Activated CD4-positive, alpha-beta T cell treated with anti-CD3 and anti-CD28 coated beads for 36 hours (primary cell): Measurements from ENCODE around the gene SLC31A1. TPM values are rescaled to one million over a fixed set of nuclear protein-coding genes. Genes with fewer than 3 reads are reported as not detected.
A peak's percentile ranks its signal among the peaks of the same experiment; 100 is the strongest.

Experiments
- ATAC-seq: fragments of 200-7000 bp; cut with Tn5 transposase; one replicate; pipeline ENCODE4 v1.10.0; 2021; ENCODE audit warnings: mild to moderate bottlenecking, moderate library complexity
- CTCF ChIA-PET: fragments of 350-600 bp; sonication (Branson Sonifier 250); formaldehyde crosslinking; loops from one replicate; lab custom pipeline; 2021; ENCODE audit warnings: antibody characterized with exemption; lab: Charles Lee
- POLR2A ChIA-PET: fragments of 350-600 bp; sonication (Branson Sonifier 250); formaldehyde crosslinking; loops from one replicate; lab custom pipeline; 2021; ENCODE audit warnings: antibody characterized with exemption, inconsistent platforms; lab: Charles Lee
- DNase-seq: peaks from one replicate; pipeline ENCODE4 v3.0.0-alpha.2; 2020
- H3K27ac Mint-ChIP-seq: one replicate; pipeline ENCODE4 v1.8.0; 2021; ENCODE audit warnings: mixed read lengths
- H3K27me3 Mint-ChIP-seq: one replicate; pipeline ENCODE4 v1.8.0; 2021; ENCODE audit warnings: mixed read lengths
- H3K36me3 Mint-ChIP-seq: one replicate; pipeline ENCODE4 v1.8.0; 2021; ENCODE audit warnings: low read depth, mixed read lengths
- H3K4me1 Mint-ChIP-seq: one replicate; pipeline ENCODE4 v1.8.0; 2021; ENCODE audit warnings: mixed read lengths
- H3K4me3 Mint-ChIP-seq: one replicate; pipeline ENCODE4 v1.8.0; 2021; ENCODE audit warnings: mild to moderate bottlenecking, moderate library complexity, mixed read lengths
- H3K9me3 Mint-ChIP-seq: one replicate; pipeline ENCODE4 v1.8.0; 2021; ENCODE audit warnings: low read depth, mixed read lengths
- intact Hi-C, 2 experiments: fragments of 100-400 bp; cut with DNase I in 1 of 2; cut with micrococcal nuclease in 1 of 2; formaldehyde crosslinking; loops; one replicate each; pipeline versions ENCODE4 v1.14.2 to v1.15.1; 2022 to 2024; cut with DNase I, micrococcal nuclease
- total RNA-seq, 2 experiments: library from RNA; stranded (reverse); gene quantifications; one replicate each; pipeline ENCODE4 v1.2.3, GENCODE V29; 2021

The SLC31A1 gene
- total RNA-seq, 2 experiments from 2014 or later, result 14.8 to 18.2 TPM

DNA sequence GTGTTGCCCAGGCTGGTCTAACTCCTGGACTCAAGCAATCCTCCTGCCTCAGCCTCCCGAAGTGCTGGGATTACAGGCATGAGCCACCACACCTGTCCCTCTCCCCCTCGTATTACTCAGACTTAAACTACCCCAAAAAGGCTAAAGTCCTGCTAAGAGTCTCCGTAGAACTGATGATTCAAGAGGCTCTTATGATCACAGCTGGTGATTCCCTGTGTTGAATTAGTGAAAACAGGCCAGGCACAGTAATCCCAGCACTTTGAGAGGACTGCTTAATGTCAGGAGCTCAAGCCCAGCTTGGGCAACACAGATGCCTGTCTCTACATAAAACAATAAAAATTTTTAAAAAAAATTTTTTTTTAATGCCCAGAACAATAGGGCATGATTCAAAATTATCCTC is 44.8 kb downstream of the SLC31A1 start:
- CTCF ChIA-PET, result interaction anchor here (0.6 to 1.4 kb wide), 2 partner anchors 8 to 763 kb away, joined by 3 to 5 read pairs; partner anchors contain the start of genes CDC26 and PRPF4

DNA sequence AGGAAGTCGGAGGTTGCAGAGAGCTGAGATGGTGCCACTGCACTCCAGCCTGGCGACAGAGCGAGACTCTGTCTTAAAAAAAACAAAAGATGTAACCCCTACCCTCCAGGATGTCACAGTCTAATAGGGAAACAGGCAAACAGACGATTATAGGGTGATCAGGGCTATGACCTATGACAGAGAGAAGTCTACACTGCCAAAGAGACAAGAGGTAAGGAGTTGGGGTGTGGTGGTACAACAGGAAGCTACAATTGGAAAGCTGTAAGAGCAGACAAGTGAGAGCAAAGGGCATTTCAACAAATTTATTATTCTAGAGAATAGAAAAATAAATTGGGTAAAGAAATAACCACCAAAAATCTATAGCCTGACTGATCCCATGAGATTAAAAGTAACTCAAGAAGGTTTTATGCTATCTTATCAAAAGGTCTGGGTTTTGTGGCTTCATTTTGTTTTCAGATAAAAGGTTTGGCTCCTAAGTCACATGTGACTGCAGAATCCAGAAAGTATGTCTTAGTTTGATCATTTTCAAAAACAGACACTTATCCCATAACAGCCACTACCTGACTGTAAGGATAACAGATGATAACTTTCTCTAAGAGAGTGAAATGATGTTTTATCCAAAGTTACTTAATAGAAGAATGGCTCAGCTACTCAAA is 46.7 kb downstream of the SLC31A1 start:
- peak overlapping the region; percentile 28 for H3K27ac Mint-ChIP-seq
- no peak for DNase-seq
- POLR2A ChIA-PET, result no interaction called here

More for the DNA sequence above, 44.8 kb downstream of the SLC31A1 start:
- Mint-ChIP-seq H3K4me1 (peaks cover 15% of the 10 kb centered on the region), H3K9me3 (no peaks in the 10 kb centered on the region), H3K27me3 (no peaks in the 10 kb centered on the region), H3K36me3 (peaks cover 33% of the 10 kb centered on the region), H3K4me3 (no peak overlapping the region), H3K27ac (no peak overlapping the region)
- DNase-seq (no peak), ATAC-seq (no peak)
- POLR2A ChIA-PET, result interaction anchor here (0.6 kb wide), 1 partner anchor 991 kb away, joined by 8 read pairs; no protein-coding TSS in a partner anchor
- intact Hi-C loops, result no loop called here

DNA sequence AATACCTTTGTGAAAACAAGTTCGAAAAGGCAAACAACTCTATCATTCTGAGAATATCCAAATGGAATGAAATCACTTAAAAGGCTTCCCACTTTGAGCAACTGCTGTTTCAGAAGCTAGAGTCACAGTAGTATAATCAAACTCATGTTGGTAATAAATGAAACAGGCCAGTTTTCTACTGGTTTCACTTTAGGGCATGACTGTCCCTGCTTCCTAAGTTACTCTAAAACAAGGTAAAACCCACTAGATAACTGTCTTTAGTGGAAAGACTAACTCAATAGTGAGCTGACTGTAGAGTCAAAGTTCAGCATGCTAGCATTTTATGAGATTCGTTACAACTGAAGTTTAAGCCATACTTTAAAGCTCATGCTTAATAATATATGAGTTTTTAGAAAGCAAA is 48.0 kb downstream of the SLC31A1 start:
- CTCF ChIA-PET, result interaction anchor here (0.6 to 1.1 kb wide), 7 partner anchors 8 to 1785 kb away, joined by 3 to 5 read pairs (median 3); partner anchors contain the start of genes BSPRY, FKBP15 and SLC31A1
- no peaks in the 10 kb centered on the region for H3K9me3 Mint-ChIP-seq
- H3K36me3 Mint-ChIP-seq, result peaks cover 44% of the 10 kb centered on the region
- H3K27me3 Mint-ChIP-seq, result no peaks in the 10 kb centered on the region
- POLR2A ChIA-PET, result interaction anchor here (0.6 to 1.0 kb wide), 3 partner anchors 13 to 1398 kb away, joined by 3 to 4 read pairs (median 4); partner anchors contain the start of genes FKBP15 and SLC31A1
- intact Hi-C loops, result no loop called here
- no peak overlapping the region for H3K4me3 Mint-ChIP-seq
- peaks cover 27% of the 10 kb centered on the region for H3K4me1 Mint-ChIP-seq
- ATAC-seq (peak; percentile 95), DNase-seq (no peak)
- H3K27ac Mint-ChIP-seq, result peak overlapping the region; percentile 63

More for the DNA sequence above, 46.7 kb downstream of the SLC31A1 start:
- CTCF ChIA-PET, result interaction anchor here (0.6 kb wide), 1 partner anchor 396 kb away, joined by 3 read pairs; no protein-coding TSS in a partner anchor
- ATAC-seq, result no peak
- intact Hi-C loops, result no loop called here
- H3K36me3 Mint-ChIP-seq, result peaks cover 41% of the 10 kb centered on the region
- no peaks in the 10 kb centered on the region for H3K9me3 Mint-ChIP-seq
- no peak overlapping the region for H3K4me3 Mint-ChIP-seq
- no peaks in the 10 kb centered on the region for H3K27me3 Mint-ChIP-seq
- H3K4me1 Mint-ChIP-seq, result peaks cover 16% of the 10 kb centered on the region

DNA sequence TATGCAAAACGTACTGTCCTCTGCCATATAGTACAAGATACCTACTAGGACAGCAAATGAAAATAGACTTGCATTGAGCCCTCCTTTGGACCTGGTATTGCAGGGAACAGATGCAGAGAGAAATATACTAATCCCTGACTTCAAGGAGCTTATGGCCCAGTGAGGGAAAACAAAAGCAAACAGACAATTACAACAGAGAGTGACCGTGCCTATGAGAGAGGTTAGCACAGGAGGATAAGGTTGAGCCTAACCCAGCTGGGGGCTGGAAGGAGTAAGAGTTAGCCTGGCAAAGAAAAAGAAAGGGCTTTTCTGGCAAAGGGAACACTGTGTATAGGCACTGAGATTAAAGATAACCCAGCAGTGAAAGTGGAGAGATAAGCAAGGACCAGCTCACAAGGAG is 48.5 kb downstream of the SLC31A1 start:
- DNase-seq (no peak), ATAC-seq (no peak)
- ChIA-PET POLR2A (interaction anchor here (1.0 kb wide), 1 partner anchor 49 kb away, joined by 3 read pairs; the partner anchor contains the start of genes FKBP15 and SLC31A1), CTCF (interaction anchor here (0.6 to 1.1 kb wide), 7 partner anchors 8 to 1785 kb away, joined by 3 to 5 read pairs (median 3); partner anchors contain the start of genes BSPRY, FKBP15 and SLC31A1)
- Mint-ChIP-seq H3K9me3 (no peaks in the 10 kb centered on the region), H3K27ac (peak overlapping the region; percentile 18), H3K27me3 (no peaks in the 10 kb centered on the region), H3K4me3 (no peak overlapping the region), H3K36me3 (peaks cover 42% of the 10 kb centered on the region), H3K4me1 (peaks cover 27% of the 10 kb centered on the region)
- intact Hi-C loops, result loop anchor here (10.0 kb wide), 2 partner anchors 245 to 1315 kb away; partner anchors contain the start of gene ATP6V1G1 (in 1 of the 2)

- H3K27ac Mint-ChIP-seq, result no peak overlapping the region
- POLR2A ChIA-PET, result interaction anchor here (0.6 to 1.6 kb wide), 5 partner anchors 43 to 136 kb away, joined by 3 to 13 read pairs (median 3); partner anchors contain the start of genes ALAD, C9orf43, FKBP15 and POLE3
- ATAC-seq, result peak; percentile 24
- H3K27me3 Mint-ChIP-seq, result no peaks in the 10 kb centered on the region
- CTCF ChIA-PET, result interaction anchor here (0.6 to 5.6 kb wide), 37 partner anchors 9 to 382 kb away, joined by 3 to 43 read pairs (median 5); partner anchors contain the start of genes ALAD, C9orf43, FKBP15 and POLE3
- peaks cover 33% of the 10 kb centered on the region for H3K4me1 Mint-ChIP-seq
- intact Hi-C loops, result loop anchor here (1.0 to 10.0 kb wide), 18 partner anchors 53 to 1644 kb away; partner anchors contain the start of genes ALAD (in 2 of the 2), C9orf43 (in 2 of the 2), FKBP15 (in 2 of the 2) and POLE3 (in 2 of the 2)
- no peak overlapping the region for H3K4me3 Mint-ChIP-seq
- H3K36me3 Mint-ChIP-seq, result peaks cover 44% of the 10 kb centered on the region
- DNase-seq, result peak; percentile 28
- no peaks in the 10 kb centered on the region for H3K9me3 Mint-ChIP-seq
Observed at GRCh38 chr9:113274474-113275156, 53.3 kb downstream of the SLC31A1 start.

- intact Hi-C loops, result loop anchor here (1.0 to 10.0 kb wide), 16 partner anchors 54 to 1645 kb away; partner anchors contain the start of genes ALAD (in 2 of the 2), C9orf43 (in 2 of the 2), FKBP15 (in 2 of the 2) and POLE3 (in 2 of the 2)
- no peaks in the 10 kb centered on the region for H3K27me3 Mint-ChIP-seq
- H3K9me3 Mint-ChIP-seq, result no peaks in the 10 kb centered on the region
- H3K27ac Mint-ChIP-seq, result no peak within 1 kb of the TSS
- ATAC-seq (peak; percentile 91), DNase-seq (peak; percentile 98)
- ChIA-PET CTCF (interaction anchor here (0.6 to 5.6 kb wide), 34 partner anchors 10 to 381 kb away, joined by 3 to 43 read pairs (median 5); partner anchors contain the start of genes ALAD, C9orf43, FKBP15 and POLE3), POLR2A (interaction anchor here (0.6 to 1.6 kb wide), 4 partner anchors 54 to 955 kb away, joined by 3 to 13 read pairs (median 4); partner anchors contain the start of genes C9orf43, FKBP15, POLE3 and SLC31A1)
- H3K36me3 Mint-ChIP-seq, result peaks cover 48% of the 10 kb centered on the region
- no peak within 1 kb of the TSS for H3K4me3 Mint-ChIP-seq
- H3K4me1 Mint-ChIP-seq, result peaks cover 35% of the 10 kb centered on the region
Observed at GRCh38 chr9:113275157-113276131, 54.1 kb downstream of the SLC31A1 start, which contains the start of the genes CDC26 and PRPF4. CDC26 (minus strand) TSS chr9:113275572; CDS start chr9:113272507, 3,065 bp downstream. PRPF4 (plus strand) TSS chr9:113275658; CDS start chr9:113275744, 86 bp downstream.

DNA sequence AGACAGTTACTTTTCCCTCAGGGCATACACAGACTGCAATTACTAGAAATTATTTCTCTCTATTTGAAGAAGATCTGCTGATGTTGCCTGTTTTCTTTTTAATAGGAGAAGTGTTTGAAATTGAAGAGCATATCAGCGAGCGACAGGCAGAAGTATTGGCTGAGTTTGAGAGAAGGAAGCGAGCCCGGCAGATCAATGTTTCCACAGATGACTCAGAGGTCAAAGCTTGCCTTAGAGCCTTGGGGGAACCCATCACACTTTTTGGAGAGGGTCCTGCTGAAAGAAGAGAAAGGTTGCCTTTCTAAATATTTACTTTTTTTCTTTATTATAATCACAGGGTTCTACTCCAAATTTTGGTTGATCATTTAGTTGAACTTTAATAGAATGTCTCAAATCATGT is 57.5 kb downstream of the SLC31A1 start:
- DNase-seq, result no peak
- Mint-ChIP-seq H3K36me3 (peaks cover 50% of the 10 kb centered on the region), H3K27me3 (no peaks in the 10 kb centered on the region), H3K27ac (no peak overlapping the region), H3K9me3 (no peaks in the 10 kb centered on the region), H3K4me1 (peaks cover 31% of the 10 kb centered on the region), H3K4me3 (no peak overlapping the region)
- POLR2A ChIA-PET, result no interaction called here
- CTCF ChIA-PET, result interaction anchor here (1.7 kb wide), 1 partner anchor 10 kb away, joined by 5 read pairs; no protein-coding TSS in a partner anchor
- intact Hi-C loops, result loop anchor here (5.0 to 10.0 kb wide), 3 partner anchors 236 to 1306 kb away; partner anchors contain the start of gene ATP6V1G1 (in 1 of the 2)
- ATAC-seq, result no peak

- H3K36me3 Mint-ChIP-seq, result peaks cover 63% of the 10 kb centered on the region
- H3K27me3 Mint-ChIP-seq, result no peaks in the 10 kb centered on the region
- no peak overlapping the region for H3K27ac Mint-ChIP-seq
- no peak overlapping the region for H3K4me3 Mint-ChIP-seq
- POLR2A ChIA-PET, result no interaction called here
- CTCF ChIA-PET, result interaction anchor here (0.6 kb wide), 1 partner anchor 318 kb away, joined by 3 read pairs; no protein-coding TSS in a partner anchor
- no peaks in the 10 kb centered on the region for H3K9me3 Mint-ChIP-seq
- no peak for ATAC-seq
- intact Hi-C loops, result no loop called here
- peaks cover 26% of the 10 kb centered on the region for H3K4me1 Mint-ChIP-seq
- no peak for DNase-seq
Observed at GRCh38 chr9:113281356-113281755, 60.0 kb downstream of the SLC31A1 start.

DNA sequence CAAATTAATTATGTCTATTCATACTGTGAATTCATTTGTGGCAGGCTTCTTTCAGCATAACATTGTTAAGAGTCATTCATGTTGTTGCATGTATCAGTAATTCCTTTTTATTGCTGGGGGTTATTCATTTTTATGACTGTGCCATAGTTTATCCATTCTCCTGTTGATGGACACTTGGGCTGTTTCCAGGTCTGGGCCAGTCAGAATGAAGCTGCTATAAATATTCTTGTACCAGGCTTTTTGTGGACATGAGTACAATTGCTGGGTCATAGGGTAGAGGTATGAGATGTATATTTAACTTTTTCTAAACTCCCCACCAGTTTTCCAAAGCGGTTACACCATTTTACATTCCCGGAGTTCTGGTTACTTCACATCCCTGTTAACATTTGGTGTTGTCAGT is 67.7 kb downstream of the SLC31A1 start:
- POLR2A ChIA-PET, result no interaction called here
- Mint-ChIP-seq H3K4me1 (no peaks in the 10 kb centered on the region), H3K36me3 (peaks cover 55% of the 10 kb centered on the region), H3K27ac (no peak overlapping the region), H3K4me3 (no peak overlapping the region), H3K9me3 (no peaks in the 10 kb centered on the region), H3K27me3 (no peaks in the 10 kb centered on the region)
- ATAC-seq (no peak), DNase-seq (no peak)
- CTCF ChIA-PET, result no interaction called here
- intact Hi-C loops, result no loop called here
